ENCODE data around the gene KRTAP12-4.
A peak's percentile ranks its signal among the peaks of the same experiment; 100 is the strongest.
"Not testable (repeated sequence)": the region's sequence is repeated elsewhere in the genome, so short reads cannot be mapped to it uniquely, and the experiment has no call there.

KRTAP12-4 gene

DNA sequence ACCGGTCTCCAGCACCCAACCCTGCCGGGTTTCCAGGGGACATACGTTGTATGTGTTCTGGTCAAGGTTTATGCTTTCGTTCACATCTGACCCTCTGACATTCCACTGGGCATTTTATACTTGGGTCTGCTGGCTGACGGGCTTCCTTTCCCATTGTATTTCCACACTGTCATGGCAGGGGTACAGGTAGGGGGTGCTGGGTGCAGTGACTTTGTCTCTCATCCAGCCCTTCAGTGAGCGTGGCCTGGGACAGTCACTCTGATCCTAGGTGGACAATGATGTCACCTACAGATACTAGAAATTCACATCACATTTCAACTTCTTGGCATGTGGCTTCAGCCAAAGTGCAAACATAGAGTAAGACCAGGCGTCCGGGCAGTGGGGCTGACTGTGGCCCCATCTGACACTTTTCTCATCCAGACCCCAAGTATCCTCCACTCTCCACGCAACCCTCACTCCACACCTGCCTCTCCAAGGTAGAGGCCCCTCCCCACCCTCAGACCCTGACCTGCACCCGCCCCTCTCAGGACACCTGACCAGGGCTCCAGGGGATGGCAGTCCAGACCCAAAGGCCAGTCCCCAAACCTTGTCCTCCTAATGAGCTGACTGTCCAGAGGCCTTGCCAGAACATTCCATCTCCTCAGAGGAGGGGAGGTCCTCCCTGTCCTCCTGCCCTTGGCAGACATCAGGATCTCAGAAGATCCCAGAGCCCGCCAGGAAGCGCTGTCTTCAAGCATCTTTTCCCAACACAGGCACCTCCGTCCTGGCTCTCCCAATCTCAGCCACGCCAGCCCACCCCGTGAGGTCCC, 18.0 kb downstream of the KRTAP12-4 start:
- Mint-ChIP-seq H3K9me3 (peaks cover 29% of the 10 kb centered on the region), H3K36me3 (ENCODE audit: low read depth) (peaks cover 7% of the 10 kb centered on the region), H3K27me3 (peaks cover 3% of the 10 kb centered on the region), H3K4me1 (ENCODE audit: low read depth) (no peaks in the 10 kb centered on the region), H3K4me3 (no peak overlapping the region), H3K27ac (no peak overlapping the region)

DNA sequence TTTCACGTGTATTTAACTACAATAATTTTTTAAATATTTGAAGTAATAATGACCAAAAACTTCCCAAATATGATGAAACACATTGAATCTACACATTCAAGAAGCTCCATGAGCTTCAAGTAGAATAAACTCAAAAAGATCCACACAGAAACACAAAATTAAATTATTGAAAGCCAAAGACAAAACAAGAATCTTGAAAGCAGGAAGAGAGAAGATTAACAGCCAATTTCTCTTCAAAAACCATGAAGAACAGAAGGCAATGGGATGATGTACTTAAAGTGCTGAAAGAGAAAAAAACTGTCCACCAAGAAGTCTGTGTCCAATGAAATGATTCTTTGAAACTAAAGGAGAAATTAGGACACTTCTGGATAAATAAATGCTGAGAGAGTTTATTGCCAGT, 22.4 kb downstream of the KRTAP12-4 start:
- peaks cover 20% of the 10 kb centered on the region for H3K36me3 Mint-ChIP-seq (ENCODE audit: low read depth)
- H3K4me3 Mint-ChIP-seq, result no peak overlapping the region
- H3K27me3 Mint-ChIP-seq, result no peaks in the 10 kb centered on the region
- peaks cover 30% of the 10 kb centered on the region for H3K9me3 Mint-ChIP-seq
- H3K27ac Mint-ChIP-seq, result no peak overlapping the region
- H3K4me1 Mint-ChIP-seq (ENCODE audit: low read depth), result peaks cover 21% of the 10 kb centered on the region

- H3K4me3 Mint-ChIP-seq, result no peak overlapping the region
These were observed 24.0 kb downstream of the KRTAP12-4 start for GRCh38 chr21:44630440-44630839.

GRCh38 chr21:44628707-44629391, 25.6 kb downstream of the KRTAP12-4 start:
- Mint-ChIP-seq H3K27me3 (no peaks in the 10 kb centered on the region), H3K9me3 (peaks cover 43% of the 10 kb centered on the region), H3K4me3 (no peak overlapping the region), H3K27ac (no peak overlapping the region), H3K4me1 (ENCODE audit: low read depth) (peaks cover 25% of the 10 kb centered on the region), H3K36me3 (ENCODE audit: low read depth) (peaks cover 28% of the 10 kb centered on the region)

More at GRCh38 chr21:44630440-44630839, 24.0 kb downstream of the KRTAP12-4 start:
- H3K27me3 Mint-ChIP-seq, result no peaks in the 10 kb centered on the region
- H3K27ac Mint-ChIP-seq, result peak overlapping the region; percentile 63
- peaks cover 20% of the 10 kb centered on the region for H3K36me3 Mint-ChIP-seq (ENCODE audit: low read depth)
- H3K9me3 Mint-ChIP-seq, result peaks cover 30% of the 10 kb centered on the region
- H3K4me1 Mint-ChIP-seq (ENCODE audit: low read depth), result peaks cover 25% of the 10 kb centered on the region

DNA sequence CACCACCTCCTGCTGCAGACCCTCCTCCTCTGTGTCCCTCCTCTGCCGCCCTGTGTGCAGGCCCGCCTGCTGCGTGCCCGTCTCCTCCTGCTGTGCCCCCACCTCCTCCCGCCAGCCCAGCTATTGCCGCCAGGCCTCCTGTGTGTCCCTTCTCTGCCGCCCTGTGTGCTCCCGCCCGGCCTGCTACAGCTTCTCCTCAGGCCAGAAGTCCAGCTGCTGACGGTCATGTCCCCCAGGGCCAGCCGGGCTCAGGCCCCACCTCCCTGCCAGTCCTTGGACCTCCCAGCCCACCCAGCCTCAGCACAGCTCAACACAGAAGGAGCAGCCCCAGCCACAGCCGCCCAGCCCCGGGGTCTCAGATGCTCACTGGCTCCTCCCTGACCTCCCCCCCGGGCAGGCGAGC, 26.6 kb downstream of the KRTAP12-4 start:
- H3K4me1 Mint-ChIP-seq (ENCODE audit: low read depth), result peaks cover 25% of the 10 kb centered on the region
- H3K4me3 Mint-ChIP-seq, H3K27ac Mint-ChIP-seq, H3K27me3 Mint-ChIP-seq: not testable (repeated sequence)
- peaks cover 35% of the 10 kb centered on the region for H3K36me3 Mint-ChIP-seq (ENCODE audit: low read depth)
- peaks cover 46% of the 10 kb centered on the region for H3K9me3 Mint-ChIP-seq

DNA sequence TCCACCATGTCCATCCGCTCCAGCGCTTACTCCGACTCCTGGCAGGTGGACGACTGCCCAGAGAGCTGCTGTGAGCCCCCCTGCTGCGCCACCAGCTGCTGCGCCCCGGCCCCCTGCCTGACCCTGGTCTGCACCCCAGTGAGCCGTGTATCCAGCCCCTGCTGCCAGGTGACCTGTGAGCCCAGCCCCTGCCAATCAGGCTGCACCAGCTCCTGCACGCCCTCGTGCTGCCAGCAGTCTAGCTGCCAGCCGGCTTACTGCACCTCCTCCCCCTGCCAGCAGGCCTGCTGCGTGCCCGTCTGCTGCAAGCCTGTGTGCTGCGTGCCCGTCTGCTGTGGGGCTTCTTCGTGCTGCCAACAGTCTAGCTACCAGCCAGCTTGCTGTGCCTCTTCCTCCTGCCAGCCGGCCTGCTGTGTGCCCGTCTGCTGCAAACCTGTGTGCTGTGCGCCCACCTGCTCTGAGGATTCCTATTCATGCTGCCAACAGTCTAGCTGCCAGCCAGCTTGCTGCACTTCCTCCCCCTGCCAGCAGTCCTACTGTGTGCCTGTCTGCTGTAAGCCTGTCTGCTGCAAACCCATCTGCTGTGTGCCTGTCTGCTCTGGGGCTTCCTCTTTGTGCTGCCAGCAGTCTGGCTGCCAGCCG, 27.2 kb downstream of the KRTAP12-4 start:
- H3K27ac Mint-ChIP-seq, H3K27me3 Mint-ChIP-seq, H3K4me3 Mint-ChIP-seq: not testable (repeated sequence)
- peaks cover 35% of the 10 kb centered on the region for H3K36me3 Mint-ChIP-seq (ENCODE audit: low read depth)
- peaks cover 50% of the 10 kb centered on the region for H3K9me3 Mint-ChIP-seq
- H3K4me1 Mint-ChIP-seq (ENCODE audit: low read depth), result peaks cover 25% of the 10 kb centered on the region

GRCh38 chr21:44626673-44627143, 27.8 kb downstream of the KRTAP12-4 start, which contains the start of gene KRTAP10-9:
KRTAP10-9 (plus strand) TSS chr21:44627093; CDS start chr21:44627172, 79 bp downstream.
- Mint-ChIP-seq H3K4me3 (no peak within 1 kb of the TSS), H3K27ac (no peak within 1 kb of the TSS), H3K9me3 (peaks cover 46% of the 10 kb centered on the region)

GRCh38 chr21:44626262-44626661, 28.2 kb downstream of the KRTAP12-4 start:
- Mint-ChIP-seq H3K36me3 (ENCODE audit: low read depth) (peaks cover 27% of the 10 kb centered on the region), H3K9me3 (peaks cover 43% of the 10 kb centered on the region), H3K4me3 (no peak overlapping the region), H3K4me1 (ENCODE audit: low read depth) (peaks cover 25% of the 10 kb centered on the region), H3K27me3 (no peaks in the 10 kb centered on the region), H3K27ac (no peak overlapping the region)

More at GRCh38 chr21:44626673-44627143, 27.8 kb downstream of the KRTAP12-4 start, which contains the start of gene KRTAP10-9:
- Mint-ChIP-seq H3K27me3 (no peaks in the 10 kb centered on the region), H3K4me1 (ENCODE audit: low read depth) (peaks cover 25% of the 10 kb centered on the region), H3K36me3 (ENCODE audit: low read depth) (peaks cover 30% of the 10 kb centered on the region)

DNA sequence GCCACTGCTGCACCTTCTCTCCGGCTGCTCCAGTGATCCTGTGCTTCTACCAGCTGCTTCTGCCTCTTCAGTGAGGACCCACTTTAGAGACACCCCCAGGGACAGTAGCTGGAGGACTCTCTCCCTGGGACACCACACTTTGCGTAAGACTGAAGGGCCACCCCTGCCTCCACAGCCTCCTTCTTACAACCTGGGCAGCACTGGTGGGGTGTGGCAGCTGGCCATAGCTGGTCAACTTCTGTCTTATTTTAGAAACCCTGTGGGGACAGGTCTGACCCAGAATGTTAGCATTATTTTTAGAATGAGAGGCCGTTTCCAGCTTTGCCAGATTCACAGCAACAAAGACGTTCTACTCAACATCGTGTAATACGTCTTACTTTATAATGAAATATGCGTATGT, 28.7 kb downstream of the KRTAP12-4 start:
- Mint-ChIP-seq H3K4me1 (ENCODE audit: low read depth) (peaks cover 24% of the 10 kb centered on the region), H3K27ac (no peak overlapping the region), H3K27me3 (no peaks in the 10 kb centered on the region), H3K4me3 (no peak overlapping the region), H3K9me3 (peaks cover 41% of the 10 kb centered on the region), H3K36me3 (ENCODE audit: low read depth) (peaks cover 24% of the 10 kb centered on the region)

DNA sequence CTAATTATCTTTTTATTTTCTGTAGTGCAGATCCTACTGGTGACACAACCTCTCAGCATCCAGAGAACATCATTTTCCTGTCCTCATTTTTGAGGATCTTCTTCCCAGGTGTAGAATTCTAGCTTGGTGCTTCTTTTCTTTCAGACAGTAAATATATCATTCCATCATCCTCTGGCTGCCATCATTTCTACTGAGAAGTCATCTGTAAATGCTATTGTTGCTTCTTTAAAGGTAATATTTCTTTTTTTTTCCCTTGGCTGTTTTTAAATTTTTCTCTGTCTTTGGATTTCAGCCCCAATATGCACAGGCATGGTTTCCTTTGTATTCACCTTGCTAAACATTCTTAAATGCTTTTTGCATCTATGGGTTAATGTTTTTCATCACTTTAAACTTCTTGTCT, 30.9 kb downstream of the KRTAP12-4 start:
- Mint-ChIP-seq H3K4me1 (ENCODE audit: low read depth) (peaks cover 24% of the 10 kb centered on the region), H3K36me3 (ENCODE audit: low read depth) (peaks cover 34% of the 10 kb centered on the region), H3K9me3 (peaks cover 51% of the 10 kb centered on the region), H3K27ac (no peak overlapping the region), H3K27me3 (no peaks in the 10 kb centered on the region), H3K4me3 (no peak overlapping the region)

DNA sequence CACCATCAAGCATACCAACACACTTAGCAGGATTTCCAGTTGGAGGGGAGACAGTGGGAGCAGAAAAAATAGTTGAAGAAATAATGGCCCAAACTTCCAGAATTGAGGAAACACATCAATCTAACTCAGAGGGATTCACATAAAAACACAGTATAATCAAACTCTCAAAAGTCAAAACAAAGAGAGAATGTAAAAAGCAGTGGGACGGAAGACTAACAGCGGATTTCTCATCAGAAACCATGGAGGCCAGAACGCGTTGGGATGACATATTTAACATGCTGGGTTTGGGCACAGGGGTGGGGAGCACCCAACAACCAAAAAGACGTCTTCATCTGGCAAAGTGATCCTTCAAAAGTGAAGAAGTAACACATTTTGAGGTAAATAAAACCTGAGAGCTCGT, 34.6 kb downstream of the KRTAP12-4 start:
- Mint-ChIP-seq H3K36me3 (ENCODE audit: low read depth) (peaks cover 34% of the 10 kb centered on the region), H3K27ac (no peak overlapping the region), H3K4me1 (ENCODE audit: low read depth) (peaks cover 42% of the 10 kb centered on the region), H3K27me3 (no peaks in the 10 kb centered on the region), H3K9me3 (peaks cover 53% of the 10 kb centered on the region), H3K4me3 (no peak overlapping the region)

DNA sequence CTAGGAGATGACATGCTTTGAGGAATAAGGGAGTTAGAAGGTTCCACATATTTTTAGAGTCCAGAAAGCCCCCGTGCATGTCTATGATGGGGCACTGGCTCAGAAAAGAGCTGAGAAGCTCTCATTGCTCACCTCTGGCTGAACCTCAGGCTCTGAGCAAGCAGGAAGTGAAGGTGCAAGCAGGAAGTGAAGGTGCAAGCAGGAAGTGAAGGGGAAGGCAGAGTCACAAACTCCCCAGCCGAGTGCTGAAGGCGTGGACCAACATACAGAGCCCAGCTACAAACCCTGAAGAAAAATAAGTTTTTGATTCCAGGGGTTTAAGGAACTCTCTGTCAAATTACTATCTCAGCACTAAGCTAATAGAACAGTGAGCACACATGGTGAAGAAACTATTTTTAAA, 35.5 kb downstream of the KRTAP12-4 start:
- Mint-ChIP-seq H3K27ac (peak overlapping the region; percentile 82), H3K4me3 (peak overlapping the region; percentile 11), H3K9me3 (peaks cover 43% of the 10 kb centered on the region), H3K27me3 (no peaks in the 10 kb centered on the region), H3K36me3 (ENCODE audit: low read depth) (peaks cover 27% of the 10 kb centered on the region), H3K4me1 (ENCODE audit: low read depth) (peaks cover 42% of the 10 kb centered on the region)

DNA sequence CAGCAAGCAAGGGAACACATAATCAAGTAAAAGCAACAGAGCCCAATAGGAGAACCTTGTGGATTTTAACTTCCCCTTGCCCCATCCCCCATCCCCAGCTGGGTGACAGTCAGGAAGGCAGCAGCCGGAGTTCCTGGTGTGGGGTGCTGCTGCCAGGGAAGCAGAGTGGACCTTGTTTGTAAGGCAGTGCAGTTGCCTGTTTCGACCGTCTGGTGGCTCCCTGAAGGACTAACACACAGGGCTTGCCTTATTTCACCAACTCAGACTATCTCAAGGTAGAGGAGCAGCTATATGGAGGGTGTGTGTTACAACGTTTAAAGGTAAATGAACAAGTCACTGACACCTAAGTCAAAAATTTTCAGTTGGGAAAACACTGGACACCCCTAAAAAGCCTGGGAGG, 36.0 kb downstream of the KRTAP12-4 start:
- H3K36me3 Mint-ChIP-seq (ENCODE audit: low read depth), result peaks cover 23% of the 10 kb centered on the region
- peak overlapping the region; percentile 11 for H3K4me3 Mint-ChIP-seq
- H3K27me3 Mint-ChIP-seq, result no peaks in the 10 kb centered on the region
- H3K4me1 Mint-ChIP-seq (ENCODE audit: low read depth), result peaks cover 42% of the 10 kb centered on the region
- H3K27ac Mint-ChIP-seq, result peak overlapping the region; percentile 82
- H3K9me3 Mint-ChIP-seq, result peaks cover 39% of the 10 kb centered on the region

GRCh38 chr21:44617071-44617501, 37.4 kb downstream of the KRTAP12-4 start:
- peaks cover 42% of the 10 kb centered on the region for H3K4me1 Mint-ChIP-seq (ENCODE audit: low read depth)
- no peaks in the 10 kb centered on the region for H3K27me3 Mint-ChIP-seq
- no peak overlapping the region for H3K27ac Mint-ChIP-seq
- H3K9me3 Mint-ChIP-seq, result peaks cover 26% of the 10 kb centered on the region
- peaks cover 19% of the 10 kb centered on the region for H3K36me3 Mint-ChIP-seq (ENCODE audit: low read depth)
- H3K4me3 Mint-ChIP-seq, result no peak overlapping the region

GRCh38 chr21:44616591-44616926, 37.9 kb downstream of the KRTAP12-4 start:
- Mint-ChIP-seq H3K9me3 (peaks cover 27% of the 10 kb centered on the region), H3K4me3 (no peak overlapping the region), H3K27ac (no peak overlapping the region), H3K4me1 (ENCODE audit: low read depth) (peaks cover 42% of the 10 kb centered on the region), H3K27me3 (no peaks in the 10 kb centered on the region), H3K36me3 (ENCODE audit: low read depth) (peaks cover 19% of the 10 kb centered on the region)
